ENCODE results near the gene ETV4. TPM values are rescaled to one million over a fixed set of nuclear protein-coding genes. Genes with fewer than 3 reads are reported as not detected.

ETV4 gene
- total and polyA plus RNA-seq, 2 of the 13 experiments (the other 11 are each of a cell fraction or from before 2014, with no cell fraction given) = 128 to 330 TPM

- TF ChIP-seq ZNF496 (CRISPR knock-in tag; IDR thresholded peaks at IDR 0.05; ENCODE audit: insufficient replicate concordance) (no peak), HOXA7 (CRISPR knock-in tag; IDR thresholded peaks at IDR 0.05) (no peak), ZNF143 (CRISPR knock-in tag; IDR thresholded peaks at IDR 0.05) (peak; percentile 20; the same call in 1 of the 2 replicates), ZNF672 (CRISPR knock-in tag; IDR thresholded peaks at IDR 0.05) (0 out of 2 replicates have a peak, but pooled peaks have one; percentile 51), PBX2 (CRISPR knock-in tag; IDR thresholded peaks at IDR 0.05) (no peak; the same call in 1 of the 2 replicates), SETDB1 (CRISPR knock-in tag; IDR thresholded peaks at IDR 0.05; ENCODE audit: borderline replicate concordance) (no peak), NONO (IDR thresholded peaks at IDR 0.05) (no peak), NONO (CRISPR knock-in tag; conservative IDR thresholded peaks at IDR 0.05) (peak; percentile 93), FOXA3 (CRISPR knock-in tag; IDR thresholded peaks at IDR 0.05) (peak; percentile 95), TBX3 (IDR thresholded peaks at IDR 0.05; ENCODE audit: borderline replicate concordance) (peak; percentile 91), ZNF678 (CRISPR knock-in tag; IDR thresholded peaks at IDR 0.05) (peak; percentile 91; the same call in 1 of the 2 replicates), ZNF775 (CRISPR knock-in tag; IDR thresholded peaks at IDR 0.05; ENCODE audit: borderline replicate concordance) (peak; percentile 87; the same call in 1 of the 2 replicates), ZNF792 (CRISPR knock-in tag; IDR thresholded peaks at IDR 0.05) (peak; percentile 95), NRL (CRISPR knock-in tag; IDR thresholded peaks at IDR 0.05; ENCODE audit: borderline replicate concordance) (peak; percentile 29), SAP130 (CRISPR knock-in tag; IDR thresholded peaks at IDR 0.05; ENCODE audit: low read depth) (peak; percentile 96), FOXC1 (CRISPR knock-in tag; IDR thresholded peaks at IDR 0.05; ENCODE audit: borderline replicate concordance) (peak; percentile 80; the same call in 1 of the 2 replicates), MLXIP (CRISPR knock-in tag; IDR thresholded peaks at IDR 0.05; ENCODE audit: borderline replicate concordance) (no peak), PRDM15 (CRISPR knock-in tag; IDR thresholded peaks at IDR 0.05) (peak; percentile 93), HMGA1 (CRISPR knock-in tag; conservative IDR thresholded peaks at IDR 0.05) (no peak), ZFX (CRISPR knock-in tag; IDR thresholded peaks at IDR 0.05; ENCODE audit: low read depth) (peak; percentile 91)
These were observed 15.7 kb downstream of the ETV4 start (continued) for GRCh38 chr17:43530288-43531081.
